Anterior cingulate cortex (tissue), 58 donors: ENCODE results near the gene BICRAL.
"Not testable (repeated sequence)": the region's sequence is repeated elsewhere in the genome, so short reads cannot be mapped to it uniquely, and the experiment has no call there.

Experiments
- DNase-seq, 58 donors: peaks; one replicate each; lab custom pipeline; 2025; lab: John Stamatoyannopoulos, UW

The BICRAL gene

GRCh38 chr6:42821341-42821668, 39.5 kb downstream of the BICRAL start:
- peak in 1 of 58 donors; percentile 30 for DNase-seq

- DNase-seq: no peak
Measured at GRCh38 chr6:42821846-42822245, 40.0 kb downstream of the BICRAL start.

- no peak for DNase-seq
Measured at GRCh38 chr6:42829561-42830092, 47.8 kb downstream of the BICRAL start.

GRCh38 chr6:42831237-42831636, 49.4 kb downstream of the BICRAL start:
- no peak for DNase-seq

GRCh38 chr6:42834056-42834455, 52.2 kb downstream of the BICRAL start:
- DNase-seq: no peak

GRCh38 chr6:42841844-42842584, 60.2 kb downstream of the BICRAL start:
- no peak for DNase-seq

- DNase-seq: no peak
Measured at GRCh38 chr6:42845327-42845694, 63.5 kb downstream of the BICRAL start.

GRCh38 chr6:42846505-42846904, 64.7 kb downstream of the BICRAL start:
- no peak for DNase-seq

GRCh38 chr6:42848700-42849099, 66.8 kb downstream of the BICRAL start:
- no peak for DNase-seq

- no peak for DNase-seq
Measured at GRCh38 chr6:42851599-42851998, 69.7 kb downstream of the BICRAL start.

- DNase-seq: no peak
Measured at GRCh38 chr6:42860036-42860435, 78.2 kb downstream of the BICRAL start.

GRCh38 chr6:42860481-42860880, 78.6 kb downstream of the BICRAL start:
- no peak for DNase-seq

- DNase-seq: peak in 1 of 58 donors; percentile 7
Measured at GRCh38 chr6:42864602-42865001, 82.8 kb downstream of the BICRAL start.

GRCh38 chr6:42870145-42870936, 88.5 kb downstream of the BICRAL start:
- no peak for DNase-seq

GRCh38 chr6:42871711-42872110, 89.9 kb downstream of the BICRAL start:
- DNase-seq: no peak

GRCh38 chr6:42873313-42873712, 91.5 kb downstream of the BICRAL start:
- DNase-seq: no peak

- no peak for DNase-seq
Measured at GRCh38 chr6:42877695-42878094, 95.8 kb downstream of the BICRAL start.

- DNase-seq: peak; percentile 51 to 98 (median 90)
Measured at GRCh38 chr6:42879372-42880239, 97.8 kb downstream of the BICRAL start, which contains the start of gene RPL7L1. Gene RPL7L1, plus strand, starts transcription at chr6:42879616. Its CDS starts 295 bp downstream, at chr6:42879911.

GRCh38 chr6:42880240-42880817, 98.5 kb downstream of the BICRAL start:
- not testable (repeated sequence) for DNase-seq

GRCh38 chr6:42880871-42881270, 99.0 kb downstream of the BICRAL start:
- not testable (repeated sequence) for DNase-seq
